HG03354 (cell line): ENCODE data around the gene EEF1AKMT1.
"Not testable (repeated sequence)": the region's sequence is repeated elsewhere in the genome, so short reads cannot be mapped to it uniquely, and the experiment has no call there.

Experiments
- ATAC-seq: cut with Tn5 transposase; IDR thresholded peaks from one replicate; pipeline ENCODE4 v1.9.1; 2021; ENCODE audit warnings: mild to moderate bottlenecking; ENCODE audit not compliant: unreplicated experiment, poor library complexity, severe bottlenecking

EEF1AKMT1 gene

GRCh38 chr13:20780317-20780716 lies 6.6 kb upstream of the EEF1AKMT1 start:
- ATAC-seq, result no peak

- no peak for ATAC-seq
These were observed 5.6 kb upstream of the EEF1AKMT1 start for GRCh38 chr13:20779405-20779804.

- ATAC-seq, result no peak
These were observed 4.5 kb upstream of the EEF1AKMT1 start for GRCh38 chr13:20778311-20778710.

- ATAC-seq, result no peak
These were observed 3.0 kb upstream of the EEF1AKMT1 start for GRCh38 chr13:20776751-20777150.

GRCh38 chr13:20775961-20776360 lies 2.2 kb upstream of the EEF1AKMT1 start:
- ATAC-seq, result no peak

- no peak for ATAC-seq
These were observed 985 bp upstream of the EEF1AKMT1 start for GRCh38 chr13:20774746-20775145.

GRCh38 chr13:20772401-20773131 lies 1.2 kb downstream of the EEF1AKMT1 start:
- ATAC-seq, result no peak

GRCh38 chr13:20769834-20770233 lies 3.9 kb downstream of the EEF1AKMT1 start:
- ATAC-seq, result no peak

GRCh38 chr13:20769091-20769490 lies 4.7 kb downstream of the EEF1AKMT1 start:
- no peak for ATAC-seq

GRCh38 chr13:20767309-20767943 lies 6.3 kb downstream of the EEF1AKMT1 start:
- no peak for ATAC-seq

- ATAC-seq, result no peak
These were observed 12.9 kb downstream of the EEF1AKMT1 start for GRCh38 chr13:20760872-20761271.

- no peak for ATAC-seq
These were observed 19.8 kb downstream of the EEF1AKMT1 start for GRCh38 chr13:20754009-20754408.

- ATAC-seq, result no peak
These were observed 24.4 kb downstream of the EEF1AKMT1 start for GRCh38 chr13:20749377-20749776.

- not testable (repeated sequence) for ATAC-seq
These were observed 29.8 kb downstream of the EEF1AKMT1 start for GRCh38 chr13:20743830-20744404.

GRCh38 chr13:20740021-20740420 lies 33.7 kb downstream of the EEF1AKMT1 start:
- ATAC-seq, result no peak

GRCh38 chr13:20738616-20739015 lies 35.1 kb downstream of the EEF1AKMT1 start:
- ATAC-seq, result no peak

- no peak for ATAC-seq
These were observed 43.9 kb downstream of the EEF1AKMT1 start for GRCh38 chr13:20729633-20730585.

- no peak for ATAC-seq
These were observed 45.0 kb downstream of the EEF1AKMT1 start for GRCh38 chr13:20728579-20729311.

GRCh38 chr13:20727856-20728255 lies 45.9 kb downstream of the EEF1AKMT1 start:
- ATAC-seq, result no peak
